HG02642 (cell line): ENCODE measurements around the gene MICU1.
"Not testable (repeated sequence)": the region's sequence is repeated elsewhere in the genome, so short reads cannot be mapped to it uniquely, and the experiment has no call there.

Source experiments
- ATAC-seq: cut with Tn5 transposase; IDR thresholded peaks from one replicate; pipeline ENCODE4 v1.9.1; 2021; ENCODE audit warnings: mild to moderate bottlenecking; ENCODE audit not compliant: unreplicated experiment, poor library complexity

MICU1 gene

DNA sequence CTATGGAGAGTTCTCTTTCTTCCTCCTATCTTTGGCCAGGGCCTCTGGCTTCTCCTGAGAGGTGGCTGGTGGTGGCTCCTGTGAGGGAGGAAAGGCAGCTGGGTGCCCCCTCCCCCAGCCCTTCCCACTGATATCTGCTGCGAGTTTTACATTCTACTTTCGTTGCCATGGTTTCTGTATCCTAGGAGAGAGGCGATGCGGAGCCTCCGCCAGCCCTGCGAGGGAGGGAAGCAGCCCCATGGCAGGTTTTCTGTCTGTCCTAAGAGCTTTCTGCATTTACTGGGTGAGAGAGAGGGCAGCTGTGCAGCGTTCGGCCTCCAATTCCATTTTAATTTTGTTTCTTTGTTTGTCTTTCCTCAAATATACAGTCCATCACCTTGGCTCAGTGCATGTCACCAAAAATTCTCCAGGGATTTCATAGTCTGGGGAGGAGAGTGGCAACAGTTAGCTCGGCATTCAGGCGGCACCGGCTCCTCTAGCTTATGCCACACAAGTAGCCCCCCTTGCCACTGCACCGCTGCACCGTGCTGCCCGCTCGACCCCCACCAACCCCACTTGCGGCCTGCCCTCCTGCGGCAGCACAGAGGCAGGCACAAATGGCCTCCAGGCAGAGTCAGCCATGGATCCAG lies 291.6 kb downstream of the MICU1 start:
- peak; percentile 3 for ATAC-seq

DNA sequence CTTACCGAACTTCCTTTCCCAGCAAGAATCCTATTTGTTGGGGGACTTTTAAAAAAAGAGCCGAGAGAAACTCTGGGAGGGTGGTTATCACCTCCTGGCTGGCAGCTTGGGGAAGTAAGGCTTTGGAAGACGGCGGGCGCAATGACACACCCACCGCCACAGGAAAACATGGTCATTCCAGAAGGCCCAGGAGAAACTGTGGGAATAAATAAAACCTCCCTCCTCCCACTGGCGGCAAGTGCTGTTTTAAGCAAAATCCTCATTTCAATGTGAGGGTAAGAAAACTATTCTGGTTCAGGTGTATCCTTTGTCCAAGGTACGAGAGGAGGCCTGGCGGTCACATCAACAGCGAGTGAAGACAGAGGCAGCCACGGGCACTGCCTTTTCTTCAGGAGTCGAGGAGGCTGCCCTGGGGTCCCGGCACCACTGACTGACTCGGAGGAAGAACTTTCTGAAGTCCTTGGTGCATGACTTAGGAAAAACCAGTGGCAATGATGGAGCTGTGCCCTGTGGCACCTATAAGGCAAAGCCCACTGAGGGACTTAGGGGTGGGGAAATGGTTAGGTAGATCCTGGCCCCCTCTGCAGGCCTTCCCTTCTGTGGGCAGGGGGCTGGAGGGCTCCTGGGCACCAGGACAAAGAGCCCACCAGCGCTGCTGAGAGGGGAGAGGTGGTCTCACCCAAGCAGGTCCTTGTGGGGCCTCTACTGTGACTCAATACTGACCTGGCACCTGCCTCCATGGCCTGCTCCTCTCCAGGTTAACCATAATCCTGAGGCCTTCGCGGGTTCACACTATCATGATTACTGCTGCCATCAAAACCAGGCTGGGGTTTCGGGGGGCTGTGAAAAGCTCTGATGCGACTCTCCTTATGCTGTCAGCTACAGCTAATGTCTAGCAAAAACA lies 292.5 kb downstream of the MICU1 start:
- no peak for ATAC-seq

GRCh38 chr10:72332423-72333111 lies 293.3 kb downstream of the MICU1 start:
- no peak for ATAC-seq

DNA sequence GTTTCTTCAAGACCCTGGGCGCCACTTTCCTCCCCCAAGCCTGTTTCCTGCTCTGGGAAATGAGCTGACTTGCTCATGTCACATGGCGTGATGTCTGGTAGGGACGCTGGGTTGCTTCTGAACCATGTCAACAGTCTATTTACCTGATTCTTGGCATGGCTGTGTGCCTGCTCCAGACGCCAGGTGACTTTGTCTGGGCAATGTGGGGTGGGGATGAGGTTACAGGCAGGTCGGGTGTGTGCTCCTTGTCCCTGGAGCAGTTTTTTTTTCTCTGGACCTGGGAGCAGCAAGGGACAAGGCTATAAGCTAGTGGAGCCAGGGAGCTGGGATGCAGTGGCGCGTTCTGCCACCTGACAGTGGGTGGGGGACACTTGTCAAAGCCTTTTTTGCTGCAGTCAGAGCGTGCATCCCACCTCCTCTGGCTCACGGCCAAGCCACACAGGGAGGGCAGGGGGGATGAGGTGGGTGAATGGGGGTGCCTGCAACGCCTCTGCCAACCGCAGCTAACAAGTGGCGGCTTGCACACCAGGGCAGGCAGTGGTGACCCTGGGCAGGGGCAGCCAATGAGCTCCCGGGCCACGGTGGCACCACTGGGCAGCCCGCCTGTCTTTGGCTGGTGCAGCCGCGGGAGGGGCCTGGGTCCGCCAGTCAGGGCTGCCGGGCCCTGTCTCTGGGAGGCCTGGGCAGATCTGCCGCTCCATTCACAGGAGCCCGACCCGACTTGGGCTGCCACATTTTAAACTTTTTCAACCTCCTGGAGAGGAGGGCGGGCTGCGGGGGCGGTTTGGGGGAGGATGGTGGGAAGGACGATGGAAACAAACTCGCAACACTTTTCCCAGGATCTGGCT lies 294.1 kb downstream of the MICU1 start:
- ATAC-seq, result peak; percentile 49

DNA sequence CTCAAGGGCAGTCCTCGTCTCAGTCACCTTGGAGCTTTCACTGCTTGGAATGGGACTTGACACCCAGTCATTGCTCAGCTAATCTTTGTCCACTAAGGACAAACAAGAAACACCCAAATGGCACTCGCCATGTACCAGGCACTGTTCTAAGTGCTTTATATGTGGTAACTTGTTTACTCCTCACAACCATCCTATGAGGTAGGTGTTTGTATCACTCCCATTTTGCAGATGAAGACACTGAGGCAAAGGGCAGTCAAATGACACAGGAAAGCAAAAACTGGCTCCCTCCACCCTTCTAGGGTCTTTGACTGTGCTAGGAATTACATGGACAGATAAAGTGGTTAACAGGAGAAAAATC lies 295.8 kb downstream of the MICU1 start:
- ATAC-seq, result no peak

DNA sequence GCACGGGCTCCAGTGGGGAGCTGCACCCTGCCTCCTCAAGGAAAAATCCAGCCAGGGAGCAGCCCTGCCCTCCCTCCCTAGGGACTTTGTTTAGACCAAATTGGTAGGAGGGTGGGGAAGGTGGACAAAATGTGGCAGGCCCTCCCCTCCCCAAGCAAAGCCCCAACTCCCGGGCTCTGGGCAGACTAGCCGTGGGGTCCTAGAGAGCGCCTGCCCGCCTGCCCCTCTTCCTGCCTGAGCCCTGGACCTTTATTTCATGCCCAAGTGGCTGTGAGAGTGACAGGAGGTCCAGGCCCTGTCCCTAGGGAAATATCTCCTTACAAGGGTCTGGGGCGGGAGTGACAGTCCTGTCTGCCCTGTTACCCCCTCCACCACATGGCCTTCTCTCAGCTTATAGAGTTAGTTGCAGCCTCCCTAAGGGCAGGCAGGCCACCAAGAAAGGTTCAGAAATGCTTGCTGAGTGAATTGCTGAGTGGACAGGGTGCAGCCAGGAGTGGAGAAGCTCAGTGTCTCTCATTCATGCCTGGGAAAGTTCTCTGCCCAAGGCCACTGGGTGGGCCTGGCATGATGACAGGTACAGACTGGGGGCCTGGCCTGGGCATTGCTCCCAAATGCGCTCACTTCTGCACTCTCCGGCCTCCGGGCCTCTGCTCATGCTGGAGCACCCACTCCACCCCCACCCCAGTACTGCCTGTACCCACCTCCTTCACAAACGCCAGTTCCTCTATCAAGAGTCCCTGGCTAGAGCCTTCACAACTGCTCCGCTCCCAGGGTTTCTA lies 296.4 kb downstream of the MICU1 start:
- ATAC-seq, result no peak

- no peak for ATAC-seq
These were observed 297.1 kb downstream of the MICU1 start for GRCh38 chr10:72328829-72329204.

- no peak for ATAC-seq
These were observed 297.6 kb downstream of the MICU1 start for GRCh38 chr10:72328045-72328828.

GRCh38 chr10:72326665-72327603 lies 298.9 kb downstream of the MICU1 start:
- ATAC-seq, result not testable (repeated sequence)

DNA sequence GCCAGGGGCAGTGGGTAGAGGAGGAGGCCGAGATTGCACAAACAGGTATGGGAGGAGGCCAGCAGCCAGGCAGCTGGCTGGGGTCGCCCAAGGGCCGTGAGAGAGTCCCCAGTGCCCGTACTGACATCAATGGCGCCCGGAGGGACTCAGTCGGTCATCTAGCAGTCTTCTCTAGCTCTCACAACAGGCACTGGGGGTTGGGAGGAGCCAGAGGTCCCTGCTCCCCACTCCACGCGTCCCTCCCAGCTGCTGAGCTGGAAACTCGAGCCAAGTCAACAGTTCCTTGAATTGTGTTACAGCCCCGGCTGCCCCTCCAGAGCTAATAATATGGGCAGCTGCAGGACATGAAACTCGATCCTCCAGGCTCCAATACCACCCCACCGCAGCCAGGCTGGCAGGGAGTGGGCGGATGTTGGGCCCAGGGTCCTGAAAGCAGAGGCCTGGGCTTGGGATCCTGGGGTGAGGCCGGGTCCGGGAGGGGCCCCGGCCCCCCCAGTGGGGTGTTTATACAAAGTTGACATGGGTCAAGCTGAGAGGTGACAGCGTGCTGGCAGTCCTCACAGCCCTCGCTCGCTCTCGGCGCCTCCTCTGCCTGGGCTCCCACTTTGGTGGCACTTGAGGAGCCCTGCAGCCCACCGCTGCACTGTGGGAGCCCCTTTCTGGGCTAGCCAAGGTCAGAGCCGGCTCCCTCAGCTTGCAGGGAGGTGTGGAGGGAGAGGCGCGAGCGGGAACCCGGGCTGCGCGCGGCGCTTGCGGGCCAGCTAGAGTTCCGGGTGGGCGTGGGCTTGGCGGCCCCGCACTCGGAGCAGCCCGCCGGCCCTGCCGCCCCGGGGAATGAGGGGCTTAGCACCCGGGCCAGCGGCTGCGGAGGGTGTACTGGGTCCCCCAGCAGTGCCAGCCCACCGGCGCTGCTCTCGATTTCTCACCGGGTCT lies 300.4 kb downstream of the MICU1 start:
- not testable (repeated sequence) for ATAC-seq

- ATAC-seq, result no peak
These were observed 302.1 kb downstream of the MICU1 start for GRCh38 chr10:72323771-72324191.

DNA sequence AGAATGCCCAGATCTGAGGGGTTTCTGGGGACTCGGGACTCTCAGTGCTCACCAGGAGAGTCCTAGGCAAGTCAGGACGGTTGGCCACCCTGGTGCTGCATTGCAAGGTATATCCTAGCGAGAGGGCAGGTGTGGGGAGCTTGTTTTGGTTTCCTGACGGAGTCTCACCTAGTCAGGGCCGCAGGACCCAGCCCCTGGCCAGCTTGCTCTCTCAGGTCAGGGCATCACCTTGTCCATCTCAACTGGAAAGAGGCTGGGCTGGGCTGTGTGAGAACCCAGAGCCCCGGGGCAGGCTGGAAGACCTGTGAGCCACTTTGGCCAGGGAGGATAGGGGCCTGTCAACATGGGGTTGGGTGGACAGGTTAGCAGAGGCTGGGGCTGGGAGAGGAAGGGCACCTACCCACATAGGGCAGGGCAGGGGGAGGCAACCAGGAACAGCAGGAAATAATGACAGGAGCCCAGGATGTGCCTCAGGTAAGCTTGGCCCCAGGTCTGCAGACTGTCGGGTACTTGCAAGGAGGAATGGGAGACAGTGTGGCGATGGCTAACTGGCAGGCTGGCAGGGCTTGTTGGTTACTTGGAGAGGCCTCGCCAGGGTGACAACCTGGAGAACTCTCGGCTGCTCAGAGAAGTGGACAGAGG lies 302.6 kb downstream of the MICU1 start:
- ATAC-seq, result no peak

GRCh38 chr10:72322280-72323058 lies 303.4 kb downstream of the MICU1 start:
- no peak for ATAC-seq

GRCh38 chr10:72322030-72322279 lies 303.9 kb downstream of the MICU1 start:
- ATAC-seq, result no peak

DNA sequence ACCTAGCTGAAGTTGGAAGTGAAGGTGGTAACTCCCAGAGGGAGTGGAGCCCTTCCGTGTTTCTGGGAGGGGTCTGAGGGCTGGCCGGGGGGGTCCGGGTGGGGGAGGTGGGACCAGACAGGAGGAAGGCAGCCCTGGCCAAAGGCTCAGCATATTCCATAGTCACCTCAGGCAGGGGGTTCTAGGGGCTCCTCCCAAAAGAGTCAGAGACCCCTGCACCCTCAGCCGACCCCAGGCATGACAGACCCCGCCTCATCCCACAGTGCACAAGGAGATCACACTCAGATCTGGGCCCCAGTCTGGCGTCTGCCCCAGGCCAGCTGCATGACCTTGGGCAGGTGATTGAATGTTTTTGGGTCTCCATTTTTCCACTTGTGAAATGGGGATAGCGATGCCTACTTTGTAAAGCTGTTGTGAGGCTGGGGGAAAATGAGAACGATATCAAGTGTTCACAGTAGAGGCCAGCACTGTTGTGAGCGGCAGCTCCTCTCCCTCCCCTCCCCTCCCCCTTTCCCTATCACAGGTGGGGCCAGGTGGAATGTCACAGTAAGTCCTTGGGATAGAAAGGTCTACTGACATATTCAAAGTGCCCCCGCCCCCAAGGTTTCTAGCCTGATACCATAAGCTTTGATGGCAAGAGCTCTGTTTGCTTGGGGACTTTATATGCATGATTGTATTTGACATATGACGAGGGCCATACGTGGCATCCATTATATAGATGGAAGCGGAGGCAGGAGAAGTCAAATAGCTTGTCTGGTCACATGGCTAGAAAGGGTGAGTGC lies 304.4 kb downstream of the MICU1 start:
- ATAC-seq, result no peak
